ENCODE results near the gene PPP1R18.

- no peak for TF ChIP-seq CTCF (IDR thresholded peaks at IDR 0.05)
- TF ChIP-seq POLR2A (IDR thresholded peaks at IDR 0.05) = no peak
Measured at GRCh38 chr6:30664994-30665767, 21.3 kb downstream of the PPP1R18 start.
